Mesendoderm (in vitro differentiated cells): ENCODE results near the gene SPIB.

Experiments
- DNase-seq: peaks from one replicate; pipeline ENCODE4 v3.0.0; 2013
- H2AK5ac ChIP-seq: 2 replicates; pipeline ENCODE4 v1.6.1; 2013; ENCODE audit warnings: low read length, inconsistent platforms
- H2BK120ac ChIP-seq: 2 replicates; pipeline ENCODE4 v1.6.1; 2013; ENCODE audit warnings: low read depth, mild to moderate bottlenecking, low read length, moderate library complexity, mixed read lengths
- H2BK15ac ChIP-seq: replicated peaks from 2 replicates; pipeline ENCODE4 v1.6.1; 2013; ENCODE audit warnings: low read depth, mild to moderate bottlenecking, moderate library complexity
- H2BK5ac ChIP-seq: 2 replicates; pipeline ENCODE4 v1.6.1; 2013; ENCODE audit warnings: low read length, inconsistent platforms
- H3K18ac ChIP-seq: 2 replicates; pipeline ENCODE4 v1.6.1; 2013; ENCODE audit warnings: mild to moderate bottlenecking, low read length, mixed read lengths
- H3K23ac ChIP-seq: one replicate; pipeline ENCODE4 v1.6.1; 2013; ENCODE audit warnings: low read length
- H3K27ac ChIP-seq: 2 replicates; pipeline ENCODE4 v1.5.1; 2013; ENCODE audit warnings: low read depth, mild to moderate bottlenecking, inconsistent platforms, low read length, moderate library complexity
- H3K27me3 ChIP-seq: 2 replicates; pipeline ENCODE4 v1.6.1; 2013; ENCODE audit warnings: low read length, control low read depth, mild to moderate bottlenecking, inconsistent platforms; ENCODE audit not compliant: insufficient read depth, poor library complexity
- H3K36me3 ChIP-seq: 2 replicates; pipeline ENCODE4 v1.6.1; 2013; ENCODE audit warnings: low read length, inconsistent platforms; ENCODE audit not compliant: control insufficient read depth, insufficient read depth
- H3K4ac ChIP-seq: one replicate; pipeline ENCODE4 v1.6.1; 2013; ENCODE audit warnings: low read depth, mild to moderate bottlenecking, low read length, moderate library complexity
- H3K4me1 ChIP-seq: 2 replicates; pipeline ENCODE4 v1.6.1; 2013; ENCODE audit warnings: low read depth, low read length, inconsistent platforms; ENCODE audit not compliant: control insufficient read depth
- H3K4me2 ChIP-seq: 2 replicates; pipeline ENCODE4 v1.6.1; 2013; ENCODE audit warnings: low read length
- H3K4me3 ChIP-seq: 2 replicates; pipeline ENCODE4 v1.5.1; 2013; ENCODE audit warnings: mild to moderate bottlenecking, low read length
- H3K56ac ChIP-seq: one replicate; pipeline ENCODE4 v1.6.1; 2013; ENCODE audit warnings: low read length
- H3K79me1 ChIP-seq: 2 replicates; pipeline ENCODE4 v1.6.1; 2013; ENCODE audit warnings: low read length, inconsistent platforms
- H3K79me2 ChIP-seq: 2 replicates; pipeline ENCODE4 v1.6.1; 2013; ENCODE audit warnings: mild to moderate bottlenecking, low read length; ENCODE audit not compliant: control insufficient read depth, insufficient read depth
- H3K9ac ChIP-seq: 2 replicates; pipeline ENCODE4 v1.6.1; 2013; ENCODE audit warnings: low read length, inconsistent platforms
- H4K5ac ChIP-seq: one replicate; pipeline ENCODE4 v1.6.1; 2013; ENCODE audit warnings: low read length
- H4K8ac ChIP-seq: one replicate; pipeline ENCODE4 v1.6.1; 2013; ENCODE audit warnings: low read depth, mild to moderate bottlenecking, control low read depth, low read length, moderate library complexity
- WGBS: extraction: QIAGEN DNeasy Blood & Tissue Kit; methylation state at CpG from one replicate; pipeline ENCODE4 v1.1.7; 2013; ENCODE audit warnings: low lambda C conversion rate, missing lambda C conversion rate; ENCODE audit not compliant: insufficient coverage; ENCODE audit errors: extremely low coverage; 5-methylcytosine and 5-hydroxymethylcytosine counted together

SPIB gene

DNA sequence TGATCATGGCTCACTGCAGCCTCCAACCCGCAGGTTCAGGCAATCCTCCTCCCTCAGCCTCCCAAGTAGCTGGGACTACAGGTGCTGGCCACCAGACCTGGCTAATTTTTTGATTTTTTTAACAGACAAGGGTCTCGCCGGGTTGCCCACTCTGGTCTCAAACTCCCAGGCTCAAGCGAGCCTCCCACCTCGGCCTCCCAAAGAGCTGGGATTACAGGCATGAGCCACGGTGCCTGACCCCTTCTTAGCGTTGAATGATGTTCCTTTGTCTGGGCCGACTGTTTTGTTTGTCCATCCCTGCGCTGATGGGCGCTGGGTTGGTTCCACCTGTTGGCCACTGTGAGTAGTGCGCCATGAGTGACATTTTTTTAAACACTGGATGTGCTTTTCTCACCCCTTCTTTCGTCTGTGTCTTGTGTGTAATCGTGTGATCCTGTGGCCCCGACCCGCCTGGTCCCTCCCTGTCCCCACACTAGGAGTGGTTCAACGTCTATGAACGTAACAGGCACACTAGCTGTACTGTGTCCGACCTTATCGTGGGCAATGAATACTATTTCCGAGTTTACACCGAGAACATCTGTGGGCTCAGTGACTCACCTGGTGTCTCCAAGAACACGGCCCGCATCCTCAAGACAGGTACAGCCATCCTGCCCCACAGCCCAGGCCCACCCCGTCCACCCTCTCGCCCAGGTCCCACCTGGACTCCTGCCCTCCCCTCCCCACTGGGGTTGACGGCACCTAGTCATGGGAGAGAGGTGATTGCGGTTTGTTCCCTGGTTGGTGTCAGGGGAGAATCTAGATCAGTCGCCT, 42.5 kb downstream of the SPIB start:
- Histone ChIP-seq H3K27me3 (no peaks in the 10 kb centered on the region), H2AK5ac (no peak overlapping the region), H3K4ac (no peak overlapping the region), H3K27ac (no peak overlapping the region), H3K36me3 (no peaks in the 10 kb centered on the region), H4K8ac (no peak overlapping the region), H3K18ac (no peak overlapping the region), H3K4me2 (no peak overlapping the region), H4K5ac (no peak overlapping the region), H2BK5ac (no peak overlapping the region), H2BK15ac (no peak overlapping the region), H3K4me1 (no peaks in the 10 kb centered on the region), H3K4me3 (no peak overlapping the region), H3K56ac (peak overlapping the region; percentile 62), H3K9ac (peak overlapping the region; percentile 46), H3K79me1 (no peaks in the 10 kb centered on the region), H3K23ac (no peak overlapping the region), H3K79me2 (no peaks in the 10 kb centered on the region), H2BK120ac (no peak overlapping the region)
- WGBS: no CpG with 5 or more reads among the region's 28 CpGs
- peak; percentile 72 for DNase-seq

- H3K79me1 ChIP-seq: no peaks in the 10 kb centered on the region
- no peak for DNase-seq
- no peak overlapping the region for H4K8ac ChIP-seq
- H3K27me3 ChIP-seq: no peaks in the 10 kb centered on the region
- H3K79me2 ChIP-seq: no peaks in the 10 kb centered on the region
- no peak overlapping the region for H3K56ac ChIP-seq
- no peak overlapping the region for H3K4ac ChIP-seq
- no peak overlapping the region for H3K4me2 ChIP-seq
- H3K9ac ChIP-seq: no peak overlapping the region
- no peaks in the 10 kb centered on the region for H3K4me1 ChIP-seq
- no peak overlapping the region for H2AK5ac ChIP-seq
- no peak overlapping the region for H2BK5ac ChIP-seq
- no peak overlapping the region for H2BK15ac ChIP-seq
- H3K18ac ChIP-seq: no peak overlapping the region
- WGBS: no CpG with 5 or more reads among the region's 7 CpGs
- no peak overlapping the region for H2BK120ac ChIP-seq
- H3K23ac ChIP-seq: no peak overlapping the region
- H4K5ac ChIP-seq: no peak overlapping the region
- H3K4me3 ChIP-seq: no peak overlapping the region
- no peaks in the 10 kb centered on the region for H3K36me3 ChIP-seq
- no peak overlapping the region for H3K27ac ChIP-seq
Observed at GRCh38 chr19:50462970-50463369, 44.2 kb downstream of the SPIB start.

- Histone ChIP-seq H3K27me3 (no peaks in the 10 kb centered on the region), H3K27ac (no peak overlapping the region), H3K56ac (no peak overlapping the region), H3K9ac (no peak overlapping the region), H3K4ac (no peak overlapping the region), H2BK15ac (no peak overlapping the region), H3K4me2 (no peak overlapping the region), H4K8ac (no peak overlapping the region), H3K36me3 (no peaks in the 10 kb centered on the region), H3K4me3 (no peak overlapping the region), H2BK5ac (no peak overlapping the region), H4K5ac (no peak overlapping the region), H3K4me1 (no peaks in the 10 kb centered on the region), H3K79me1 (no peaks in the 10 kb centered on the region), H3K23ac (no peak overlapping the region), H3K79me2 (no peaks in the 10 kb centered on the region), H2AK5ac (no peak overlapping the region), H2BK120ac (no peak overlapping the region), H3K18ac (no peak overlapping the region)
- no CpG with 5 or more reads among the region's 19 CpGs for WGBS
- DNase-seq: no peak
Observed at GRCh38 chr19:50464348-50464747, 45.6 kb downstream of the SPIB start.

- H3K27me3 ChIP-seq: no peaks in the 10 kb centered on the region
- no peak overlapping the region for H2AK5ac ChIP-seq
Observed at GRCh38 chr19:50465000-50465399, 46.3 kb downstream of the SPIB start.

DNA sequence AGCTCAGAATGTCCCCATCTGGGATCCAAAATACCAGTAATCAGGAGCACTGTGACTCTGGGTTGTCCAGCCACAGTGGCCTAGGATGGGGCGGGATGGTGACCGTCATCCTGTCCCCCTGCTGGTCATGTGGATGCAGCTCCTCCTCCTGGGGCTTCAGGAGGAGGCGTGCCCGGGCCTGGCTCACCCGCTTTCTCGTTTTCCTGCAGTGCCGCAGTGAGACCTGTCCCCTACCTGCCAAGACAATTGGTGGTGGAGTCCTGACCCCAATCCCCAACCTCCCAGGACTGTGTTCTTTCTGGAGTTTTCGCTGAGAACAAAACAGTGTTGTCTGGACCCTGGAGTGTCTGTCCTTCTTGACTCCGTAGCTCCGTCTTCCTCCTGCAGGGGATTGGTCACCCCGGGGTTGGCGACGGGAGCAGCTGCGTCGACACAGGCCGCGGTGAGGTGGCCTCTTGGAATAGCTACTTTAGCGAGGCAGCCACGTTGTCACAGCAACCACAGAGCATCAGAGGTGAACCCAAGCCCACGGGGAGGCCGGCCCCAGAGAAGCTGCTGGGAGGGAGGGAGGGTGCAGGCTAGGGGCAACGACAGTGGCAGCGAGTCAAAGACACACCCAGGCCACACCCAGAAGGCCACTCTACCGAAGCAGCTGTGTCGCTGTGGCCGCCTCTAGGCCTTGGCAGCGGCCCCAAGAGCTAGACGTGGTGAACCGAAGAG, 47.4 kb downstream of the SPIB start:
- H3K27me3 ChIP-seq: no peaks in the 10 kb centered on the region
- no peak overlapping the region for H3K4ac ChIP-seq
- H2BK15ac ChIP-seq: no peak overlapping the region
- H3K4me2 ChIP-seq: peak overlapping the region; percentile 30
- no peaks in the 10 kb centered on the region for H3K36me3 ChIP-seq
- H4K8ac ChIP-seq: no peak overlapping the region
- H3K27ac ChIP-seq: no peak overlapping the region
- no peaks in the 10 kb centered on the region for H3K79me2 ChIP-seq
- H3K4me1 ChIP-seq: no peaks in the 10 kb centered on the region
- no CpG with 5 or more reads among the region's 29 CpGs for WGBS
- no peak overlapping the region for H2BK5ac ChIP-seq
- no peak overlapping the region for H2BK120ac ChIP-seq
- no peak overlapping the region for H4K5ac ChIP-seq
- H3K23ac ChIP-seq: no peak overlapping the region
- peak overlapping the region; percentile 56 for H3K9ac ChIP-seq
- H3K4me3 ChIP-seq: no peak overlapping the region
- H2AK5ac ChIP-seq: no peak overlapping the region
- peak overlapping the region; percentile 66 for H3K56ac ChIP-seq
- H3K79me1 ChIP-seq: no peaks in the 10 kb centered on the region
- H3K18ac ChIP-seq: no peak overlapping the region
- DNase-seq: peak; percentile 84

More at GRCh38 chr19:50465000-50465399, 46.3 kb downstream of the SPIB start:
- Histone ChIP-seq H2BK120ac (no peak overlapping the region), H3K56ac (no peak overlapping the region), H3K4ac (no peak overlapping the region), H2BK5ac (no peak overlapping the region), H3K18ac (no peak overlapping the region), H3K9ac (no peak overlapping the region), H3K23ac (no peak overlapping the region), H3K4me2 (no peak overlapping the region), H4K8ac (no peak overlapping the region), H3K4me3 (no peak overlapping the region), H3K36me3 (no peaks in the 10 kb centered on the region), H4K5ac (no peak overlapping the region), H3K79me1 (no peaks in the 10 kb centered on the region), H3K79me2 (no peaks in the 10 kb centered on the region), H3K27ac (no peak overlapping the region), H2BK15ac (no peak overlapping the region), H3K4me1 (no peaks in the 10 kb centered on the region)
- WGBS: no CpG with 5 or more reads among the region's 13 CpGs
- DNase-seq: no peak
